NCI-H1105 treated with DMSO at 0.1 percent for 48 hours (cell line): ENCODE measurements around the gene TRIP13.
"Not testable (repeated sequence)": the region's sequence is repeated elsewhere in the genome, so short reads cannot be mapped to it uniquely, and the experiment has no call there.

ENCODE experiments used
- DNase-seq: peaks from one replicate; lab custom pipeline; 2025; lab: John Stamatoyannopoulos, UW

TRIP13 gene

DNA sequence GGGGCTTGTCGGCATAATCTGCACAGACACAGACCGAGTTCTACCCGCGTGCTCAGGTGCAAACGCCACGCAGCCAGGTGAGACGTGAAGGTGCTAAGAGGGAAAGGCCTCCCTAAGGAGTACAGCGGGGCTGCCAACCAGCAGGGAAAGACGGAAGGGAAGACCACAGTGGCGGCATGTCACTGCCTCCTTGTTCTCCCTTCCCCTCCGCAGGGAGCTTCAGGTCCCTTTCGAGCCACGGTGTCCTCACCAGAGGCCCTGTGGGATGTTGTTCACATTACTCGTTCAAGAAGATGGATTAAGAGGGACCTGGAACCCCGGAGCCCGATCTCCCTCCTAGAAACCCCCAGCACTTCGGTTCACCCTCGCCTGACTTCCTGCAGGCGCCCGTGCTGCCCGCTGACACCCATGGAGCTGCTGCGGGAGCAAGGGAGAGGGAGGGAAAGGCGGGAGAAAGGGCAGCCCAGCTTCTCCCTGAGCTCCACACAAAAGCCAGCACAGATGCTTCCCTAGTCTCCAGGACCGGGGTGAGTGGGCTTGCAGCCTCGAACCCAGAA, 769 bp upstream of the TRIP13 start:
- DNase-seq, result no peak

DNA sequence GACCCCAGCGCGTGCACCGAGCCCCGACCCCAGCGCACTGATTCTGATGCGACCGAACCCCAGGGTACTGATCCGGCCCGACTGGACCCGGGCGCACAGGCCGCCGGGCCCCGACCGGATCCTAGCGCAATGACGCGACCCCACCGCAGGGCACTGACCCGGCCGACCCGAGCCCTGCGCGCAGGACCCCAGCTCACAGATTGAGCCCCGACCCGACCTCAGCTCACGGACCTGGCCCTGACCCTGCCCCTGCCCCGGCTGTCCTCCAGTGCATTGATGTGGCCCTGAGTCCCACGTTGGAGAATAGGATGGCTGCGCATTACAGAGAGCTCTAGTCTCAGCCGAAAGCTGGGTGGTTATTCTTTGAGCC, 438 bp downstream of the TRIP13 start:
- no peak for DNase-seq

DNA sequence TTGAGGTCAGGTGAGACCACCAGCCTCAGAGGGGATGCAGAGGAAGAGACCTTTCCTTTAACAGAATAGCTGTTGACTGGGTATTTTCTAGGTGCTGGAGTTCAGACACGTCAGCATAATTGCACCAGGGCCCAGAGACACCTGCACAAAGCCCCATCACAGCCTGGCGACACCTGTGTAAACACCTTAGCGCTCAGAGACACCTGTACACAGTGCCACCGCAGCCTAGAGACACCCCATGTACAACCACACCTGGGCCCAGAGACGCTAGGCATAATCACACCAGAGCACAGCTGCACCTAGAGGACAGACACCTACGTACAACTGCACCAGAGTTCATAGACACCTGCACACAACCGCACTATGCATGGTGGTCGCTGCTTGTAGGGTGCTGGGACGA, 1.0 kb downstream of the TRIP13 start:
- DNase-seq, result no peak

- DNase-seq, result no peak
These were observed 8.1 kb downstream of the TRIP13 start for GRCh38 chr5:900781-901180.

DNA sequence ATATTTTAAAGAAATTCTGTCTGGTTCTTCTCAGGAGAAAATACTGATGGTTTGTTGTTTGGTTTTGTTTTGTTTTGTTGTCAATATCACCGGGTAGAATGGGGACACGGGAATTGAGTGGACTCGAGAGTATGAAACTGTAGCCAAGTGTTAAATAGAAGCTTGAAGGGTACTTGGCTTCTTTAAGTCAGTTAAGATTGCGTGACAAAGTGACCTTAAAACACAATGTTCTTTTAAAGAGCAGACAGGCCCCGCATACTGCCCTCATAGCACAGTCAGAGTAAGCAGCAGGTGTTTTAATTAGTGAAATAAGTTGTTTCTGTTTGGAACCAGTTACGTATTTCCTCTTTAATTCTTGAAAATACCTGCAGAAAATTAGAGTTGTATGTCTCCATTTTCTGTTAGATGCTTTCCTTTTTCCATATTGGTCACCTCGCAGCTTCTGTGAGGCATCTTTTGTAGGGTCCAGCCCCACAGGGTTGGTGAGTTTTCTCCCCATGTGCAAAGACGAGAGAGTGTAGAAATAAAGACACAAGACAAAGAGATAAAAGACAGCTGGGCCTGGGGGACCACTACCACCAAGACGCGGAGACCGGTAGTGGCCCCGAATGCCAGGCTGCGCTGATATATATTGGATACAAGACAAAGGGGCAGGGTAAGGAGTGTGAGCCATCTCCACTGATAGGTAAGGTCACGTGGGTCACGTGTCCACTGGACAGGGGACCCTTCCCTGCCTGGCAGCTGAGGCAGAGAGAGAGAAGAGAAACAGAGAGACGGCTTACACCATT, 9.6 kb downstream of the TRIP13 start:
- no peak for DNase-seq

DNA sequence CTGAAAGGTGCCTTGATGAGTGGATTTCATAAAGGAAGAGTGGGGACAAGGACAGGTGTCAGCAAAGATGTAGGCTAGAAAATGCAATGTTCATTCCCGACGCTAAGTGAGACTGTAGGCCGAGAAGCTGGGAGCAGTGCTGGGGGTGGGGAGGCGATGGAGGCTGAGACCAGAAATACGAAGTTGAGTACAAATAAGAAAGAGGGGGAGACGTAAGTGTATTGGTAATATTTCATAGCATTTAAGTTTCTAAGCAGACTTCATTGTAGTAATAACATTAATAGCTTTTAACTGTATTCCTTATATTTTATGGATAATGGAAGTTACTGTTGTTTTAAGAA, 11.0 kb downstream of the TRIP13 start:
- DNase-seq, result no peak

DNA sequence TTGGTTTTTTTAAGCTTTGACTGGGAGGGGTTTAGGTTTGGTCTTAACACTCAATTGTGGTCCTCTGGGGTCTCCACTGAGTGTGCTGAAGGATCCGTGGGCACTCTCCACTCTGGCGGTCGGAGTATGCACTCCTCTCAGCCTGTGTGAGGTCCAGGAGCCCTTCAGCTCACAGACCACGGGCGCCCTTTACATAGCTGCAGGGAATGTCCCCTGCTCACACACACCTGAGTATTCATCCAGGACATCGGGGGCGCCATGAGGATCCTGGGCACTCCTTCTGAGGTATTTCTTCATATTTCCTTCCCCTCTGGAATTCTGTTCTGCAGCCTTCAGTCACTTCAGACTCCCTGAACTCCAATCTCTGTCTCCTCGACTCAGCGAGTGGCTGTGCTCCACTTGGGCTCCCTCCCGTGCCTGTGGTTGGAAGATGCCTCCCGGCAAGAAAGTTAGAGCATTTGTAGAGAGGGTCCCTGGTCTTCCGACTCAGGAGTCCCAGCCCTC, 12.5 kb downstream of the TRIP13 start:
- no peak for DNase-seq

- no peak for DNase-seq
These were observed 14.8 kb downstream of the TRIP13 start for GRCh38 chr5:907366-907910.

- DNase-seq, result no peak
These were observed 15.5 kb downstream of the TRIP13 start for GRCh38 chr5:908172-908571.

- no peak for DNase-seq
These were observed 16.4 kb downstream of the TRIP13 start for GRCh38 chr5:909086-909485.

DNA sequence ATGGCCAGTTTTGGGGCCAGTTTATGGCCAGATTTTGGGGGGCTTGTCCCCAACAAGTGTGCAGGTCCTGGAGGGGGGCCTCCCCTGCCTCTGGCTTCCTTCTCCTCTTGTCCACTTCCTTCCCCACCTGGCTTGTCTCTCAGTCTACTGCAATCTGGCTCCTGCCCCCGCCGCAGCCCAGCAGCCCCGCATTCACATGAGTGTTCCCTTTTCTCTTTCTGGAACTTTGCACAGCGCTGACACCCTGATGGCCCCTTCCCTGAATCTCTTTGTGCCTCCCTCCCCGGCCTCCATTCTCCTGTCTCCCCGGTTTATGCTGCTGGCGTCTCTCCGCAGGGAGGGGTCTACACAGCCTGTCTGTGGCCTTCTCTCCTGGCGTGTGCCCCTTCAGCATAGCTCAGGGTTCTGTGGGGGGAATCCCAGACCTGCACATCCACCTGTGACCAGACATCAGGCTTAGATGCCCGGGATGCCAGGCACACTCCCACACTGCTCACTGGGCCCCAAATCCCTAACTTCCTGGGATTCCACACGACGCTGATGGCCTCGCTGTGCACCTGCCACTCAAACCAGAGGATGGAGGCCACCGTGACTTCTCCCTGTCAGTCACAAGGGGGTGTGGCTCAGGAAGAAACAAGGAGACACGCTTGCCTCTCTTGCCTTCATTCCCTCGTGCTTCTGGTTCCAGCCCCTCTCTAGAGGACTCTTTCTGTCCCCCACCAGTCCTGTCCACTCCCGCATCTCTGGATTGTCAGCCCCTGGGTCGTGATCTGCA, 17.5 kb downstream of the TRIP13 start:
- no peak for DNase-seq

DNA sequence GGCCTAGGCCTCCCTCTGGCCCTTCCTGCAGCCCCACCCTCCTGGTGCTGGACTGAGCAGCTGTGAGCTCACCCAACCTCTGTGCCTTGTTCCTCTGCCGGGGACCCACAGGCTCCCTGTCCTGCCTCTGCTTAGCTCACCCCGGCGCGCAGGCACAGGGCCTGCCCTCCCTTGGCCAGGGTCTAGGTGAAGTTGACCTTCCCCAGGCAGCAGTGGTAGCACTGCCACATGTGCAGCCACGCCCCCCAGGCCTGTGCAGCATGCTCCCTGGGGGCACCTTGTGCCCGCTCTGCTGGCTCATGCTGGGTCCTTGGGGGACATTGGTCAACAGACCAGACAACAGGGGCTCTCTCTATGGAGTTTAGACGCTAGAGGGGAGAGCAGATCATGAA, 18.1 kb downstream of the TRIP13 start:
- no peak for DNase-seq

- no peak for DNase-seq
These were observed 18.9 kb downstream of the TRIP13 start for GRCh38 chr5:911601-912000.

- DNase-seq, result no peak
These were observed 19.8 kb downstream of the TRIP13 start for GRCh38 chr5:912280-913091.

DNA sequence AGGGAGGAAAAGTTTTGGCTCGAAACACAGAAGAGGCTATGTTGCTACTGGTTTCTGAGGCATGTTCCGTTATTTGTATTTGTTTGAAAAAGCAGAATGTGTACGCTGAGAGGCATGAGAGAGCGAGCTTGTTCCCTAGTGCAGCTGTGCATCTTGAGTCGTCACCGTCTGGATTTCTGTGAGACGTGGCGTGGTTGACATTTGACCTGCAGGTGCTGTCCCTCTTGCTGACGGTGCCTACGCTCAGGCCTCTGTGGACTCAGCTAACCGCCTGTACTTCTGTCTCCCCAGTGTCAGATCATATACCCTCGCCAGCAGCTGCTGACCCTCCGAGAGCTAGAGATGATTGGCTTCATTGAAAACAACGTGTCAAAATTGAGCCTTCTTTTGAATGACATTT, 21.5 kb downstream of the TRIP13 start:
- DNase-seq, result no peak

GRCh38 chr5:914612-915011, 21.9 kb downstream of the TRIP13 start:
- no peak for DNase-seq

GRCh38 chr5:915346-915745, 22.7 kb downstream of the TRIP13 start:
- not testable (repeated sequence) for DNase-seq

GRCh38 chr5:915946-916345, 23.3 kb downstream of the TRIP13 start:
- no peak for DNase-seq

DNA sequence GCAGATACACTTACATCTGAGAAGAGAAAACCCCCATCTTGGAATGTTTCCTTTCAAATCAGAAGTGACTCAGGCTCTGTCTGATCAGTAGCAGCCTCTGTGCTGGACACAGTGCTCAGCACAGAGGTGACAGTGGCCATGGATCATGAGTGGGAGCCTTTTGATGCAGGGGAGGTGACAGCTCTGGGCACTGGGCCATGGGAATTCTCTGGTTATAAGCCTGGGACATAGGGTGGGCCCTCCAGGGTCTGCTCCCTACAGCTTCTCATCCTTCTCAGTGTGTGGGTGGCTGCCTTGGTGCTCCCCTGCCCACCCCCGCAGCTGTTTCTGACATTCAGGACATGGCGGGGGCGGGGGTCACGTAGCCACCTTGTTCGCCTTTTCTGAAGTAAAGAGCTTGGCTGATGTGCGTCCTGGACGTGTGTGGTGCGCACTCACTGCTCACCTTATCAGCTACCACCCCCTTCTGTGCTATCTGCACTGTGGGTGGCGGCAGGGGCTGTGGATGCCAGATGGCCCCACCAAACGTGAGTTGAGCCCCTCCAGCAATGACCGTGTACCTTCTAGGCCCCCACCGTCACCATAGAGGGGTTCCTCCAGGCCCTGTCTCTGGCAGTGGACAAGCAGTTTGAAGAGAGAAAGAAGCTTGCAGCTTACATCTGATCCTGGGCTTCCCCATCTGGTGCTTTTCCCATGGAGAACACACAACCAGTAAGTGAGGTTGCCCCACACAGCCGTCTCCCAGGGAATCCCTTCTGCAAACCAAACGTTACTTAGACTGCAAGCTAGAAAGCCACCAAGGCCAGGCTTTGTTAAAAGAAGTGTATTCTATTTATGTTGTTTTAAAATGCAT, 24.0 kb downstream of the TRIP13 start:
- DNase-seq, result no peak

GRCh38 chr5:918717-919116, 26.0 kb downstream of the TRIP13 start:
- not testable (repeated sequence) for DNase-seq

DNA sequence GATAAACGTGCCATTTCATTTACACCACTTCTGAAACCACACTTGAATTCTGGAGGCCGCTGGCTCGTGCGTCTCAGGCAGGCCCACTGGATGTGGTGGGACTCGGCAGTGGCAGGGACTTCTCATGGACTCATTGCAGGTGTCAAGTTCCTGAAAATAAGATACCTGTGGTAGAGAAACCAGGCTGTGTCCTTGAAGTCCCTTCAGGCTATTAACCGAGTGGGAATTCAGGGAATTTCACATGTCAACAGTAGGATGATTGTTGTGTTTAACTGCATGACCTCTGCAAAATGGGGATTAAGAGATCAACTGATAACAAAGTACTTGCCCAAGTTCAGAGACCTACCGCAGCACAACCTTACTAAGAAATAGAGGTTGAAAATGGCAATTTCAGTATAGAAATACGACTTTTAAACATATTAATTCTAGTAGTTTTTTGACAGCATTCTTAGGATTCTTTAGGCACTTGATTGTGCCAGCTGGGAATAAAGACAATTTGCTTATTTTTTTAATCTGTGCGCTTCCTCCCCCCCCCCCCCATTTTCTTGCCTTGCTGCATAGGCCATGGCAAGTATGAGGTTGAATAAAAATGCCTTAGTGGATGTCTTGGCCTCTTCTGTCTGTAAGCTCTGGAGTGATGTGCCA, 26.8 kb downstream of the TRIP13 start:
- DNase-seq, result no peak
